HepG2 (cell line): ENCODE data around the gene AUP1. TPM values are rescaled to one million over a fixed set of nuclear protein-coding genes. Genes with fewer than 3 reads are reported as not detected.

ENCODE experiments used
- FLYWCH1 ChIP-seq: sonication (generic); formaldehyde crosslinking; IDR thresholded peaks from 2 replicates; pipeline ENCODE4 v1.8.1; 2023; ENCODE audit warnings: mild to moderate bottlenecking, missing genetic modification reagents
- FOXC1 ChIP-seq: sonication (generic); formaldehyde crosslinking; IDR thresholded peaks from 2 replicates; pipeline ENCODE4 v1.8.0; 2022; ENCODE audit warnings: mild to moderate bottlenecking, missing genetic modification reagents, borderline replicate concordance
- MEF2D ChIP-seq: sonication (generic); formaldehyde crosslinking; IDR thresholded peaks from 2 replicates; pipeline ENCODE4 v1.5.1; 2020; ENCODE audit warnings: mild to moderate bottlenecking, missing genetic modification reagents
- PHF20 ChIP-seq: sonication (generic); formaldehyde crosslinking; IDR thresholded peaks from 2 replicates; pipeline ENCODE4 v1.5.0; 2020; ENCODE audit warnings: mild to moderate bottlenecking, missing genetic modification reagents
- POGK ChIP-seq: sonication (generic); formaldehyde crosslinking; conservative IDR thresholded peaks from 2 replicates; pipeline ENCODE4 v1.8.0; 2022; ENCODE audit warnings: mild to moderate bottlenecking, moderate library complexity, missing genetic modification reagents
- PRMT3 ChIP-seq: sonication (generic); formaldehyde crosslinking; IDR thresholded peaks from 2 replicates; pipeline ENCODE4 v1.8.1; 2022; ENCODE audit warnings: low read depth, mild to moderate bottlenecking, moderate library complexity, missing genetic modification reagents, borderline replicate concordance
- SIN3B ChIP-seq: fragments of 150-350 bp; IDR thresholded peaks from 2 replicates; pipeline ENCODE4 v1.6.1; 2014; ENCODE audit warnings: low read length
- SPEN ChIP-seq: sonication (generic); formaldehyde crosslinking; IDR thresholded peaks from 2 replicates; pipeline ENCODE4 v1.5.1; 2020; ENCODE audit warnings: low read depth, mild to moderate bottlenecking, missing genetic modification reagents
- ZBTB43 ChIP-seq: sonication (generic); formaldehyde crosslinking; conservative IDR thresholded peaks from 2 replicates; pipeline ENCODE4 v1.4.0; 2020; ENCODE audit warnings: missing genetic modification reagents
- ZFAT ChIP-seq: sonication (generic); formaldehyde crosslinking; conservative IDR thresholded peaks from 2 replicates; pipeline ENCODE4 v1.8.1; 2023; ENCODE audit warnings: missing genetic modification reagents, inconsistent platforms
- ZFP36L2 ChIP-seq: sonication (generic); formaldehyde crosslinking; IDR thresholded peaks from 2 replicates; pipeline ENCODE4 v1.4.0; 2020; ENCODE audit warnings: missing genetic modification reagents
- ZNF136 ChIP-seq: sonication (generic); formaldehyde crosslinking; IDR thresholded peaks from 2 replicates; pipeline ENCODE4 v1.8.1; 2022; ENCODE audit warnings: low read depth, mild to moderate bottlenecking, moderate library complexity, missing genetic modification reagents
- ZNF281 ChIP-seq: sonication (generic); formaldehyde crosslinking; IDR thresholded peaks from 2 replicates; pipeline ENCODE4 v1.4.0; 2020; ENCODE audit warnings: missing genetic modification reagents, borderline replicate concordance
- ZNF3 ChIP-seq: IDR thresholded peaks from 2 replicates; pipeline ENCODE4 v1.7.0; 2017; ENCODE audit warnings: inconsistent platforms
- ZNF451 ChIP-seq: sonication (generic); formaldehyde crosslinking; IDR thresholded peaks from 2 replicates; pipeline ENCODE4 v1.5.0; 2020; ENCODE audit warnings: mild to moderate bottlenecking, missing genetic modification reagents
- ZNF501 ChIP-seq: sonication (generic); formaldehyde crosslinking; IDR thresholded peaks from 2 replicates; pipeline ENCODE4 v1.5.1; 2020; ENCODE audit warnings: mild to moderate bottlenecking, moderate library complexity, missing genetic modification reagents
- ZNF556 ChIP-seq: sonication (generic); formaldehyde crosslinking; IDR thresholded peaks from 2 replicates; pipeline ENCODE4 v1.4.0; 2020; ENCODE audit warnings: mild to moderate bottlenecking, missing genetic modification reagents, borderline replicate concordance
- ZNF782 ChIP-seq: sonication (generic); formaldehyde crosslinking; IDR thresholded peaks from 2 replicates; pipeline ENCODE4 v1.4.0; 2020; ENCODE audit warnings: missing genetic modification reagents, mild to moderate bottlenecking, borderline replicate concordance
- ZNF788 ChIP-seq: sonication (generic); formaldehyde crosslinking; IDR thresholded peaks from 2 replicates; pipeline ENCODE4 v1.5.0; 2020; ENCODE audit warnings: mild to moderate bottlenecking, missing genetic modification reagents, borderline replicate concordance
- ZSCAN22 ChIP-seq: sonication (generic); formaldehyde crosslinking; IDR thresholded peaks from 2 replicates; pipeline ENCODE4 v1.4.0; 2020; ENCODE audit warnings: mild to moderate bottlenecking, missing genetic modification reagents
- polyA plus RNA-seq, 8 experiments: library from polyadenylated mRNA; depleted of rRNA in 3 of 8; stranded (reverse) in 7 of 8; unstranded in 1 of 8; fragments of >200 nt; fragmentation: Illumina TruSeq in 4 of 8; extraction: Trizol in 4 of 8; gene quantifications; 2 replicates each; pipeline versions ENCODE4 v1.2.1 to v1.2.3, GENCODE V29; 2011 to 2016; ENCODE audit warnings: low read depth in 4 of 8, missing spikeins in 1 of 8, mixed read lengths in 1 of 8; ENCODE audit not compliant: insufficient read depth in 1 of 8
- total RNA-seq, 5 experiments: library from RNA; depleted of rRNA; stranded (reverse); fragments of >200 nt; fragmentation: Illumina TruSeq; extraction: Trizol; gene quantifications; 2 replicates each; pipeline ENCODE4 v1.2.3, GENCODE V29; 2016; ENCODE audit warnings: low read depth in 1 of 5

Gene AUP1
- total and polyA plus RNA-seq, 2 of the 13 experiments (the other 11 are each of a cell fraction or from before 2014, with no cell fraction given): 174 to 267 TPM

GRCh38 chr2:74482801-74483674, 46.5 kb downstream of the AUP1 start, which contains the start of the genes CCDC142 and TTC31 (continued):
- TF ChIP-seq ZNF281 (CRISPR knock-in tag) (peak; percentile 46; the same call in 1 of the 2 replicates), ZNF501 (CRISPR knock-in tag) (peak; percentile 99), POGK (CRISPR knock-in tag) (peak; percentile 68), ZNF788 (CRISPR knock-in tag) (peak; percentile 81), ZSCAN22 (CRISPR knock-in tag) (0 out of 2 replicates have a peak, but pooled peaks have one; percentile 8), SIN3B (peak; percentile 98), PHF20 (peak; percentile 93), ZFP36L2 (0 out of 2 replicates have a peak, but pooled peaks have one; percentile 55), ZFAT (no peak), FOXC1 (peak; percentile 91), ZNF556 (CRISPR knock-in tag) (peak; percentile 87), FLYWCH1 (CRISPR knock-in tag) (no peak), MEF2D (peak; percentile 93), ZNF136 (CRISPR knock-in tag) (peak; percentile 74), ZNF782 (CRISPR knock-in tag) (no peak), ZBTB43 (CRISPR knock-in tag) (peak; percentile 67; the same call in 1 of the 2 replicates), PRMT3 (peak; percentile 79; the same call in 1 of the 2 replicates), ZNF451 (CRISPR knock-in tag) (peak; percentile 65; the same call in 1 of the 2 replicates), ZNF3 (CRISPR knock-in tag) (0 out of 2 replicates have a peak, but pooled peaks have one; percentile 23), SPEN (CRISPR knock-in tag) (peak; percentile 87)
